ENCODE results near the gene PNMT. TPM values are rescaled to one million over a fixed set of nuclear protein-coding genes. Genes with fewer than 3 reads are reported as not detected.
A peak's percentile ranks its signal among the peaks of the same experiment; 100 is the strongest.

PNMT gene
- total and polyA plus RNA-seq, 7 donors = 5.9 to 15.3 (median 8.6) TPM

DNA sequence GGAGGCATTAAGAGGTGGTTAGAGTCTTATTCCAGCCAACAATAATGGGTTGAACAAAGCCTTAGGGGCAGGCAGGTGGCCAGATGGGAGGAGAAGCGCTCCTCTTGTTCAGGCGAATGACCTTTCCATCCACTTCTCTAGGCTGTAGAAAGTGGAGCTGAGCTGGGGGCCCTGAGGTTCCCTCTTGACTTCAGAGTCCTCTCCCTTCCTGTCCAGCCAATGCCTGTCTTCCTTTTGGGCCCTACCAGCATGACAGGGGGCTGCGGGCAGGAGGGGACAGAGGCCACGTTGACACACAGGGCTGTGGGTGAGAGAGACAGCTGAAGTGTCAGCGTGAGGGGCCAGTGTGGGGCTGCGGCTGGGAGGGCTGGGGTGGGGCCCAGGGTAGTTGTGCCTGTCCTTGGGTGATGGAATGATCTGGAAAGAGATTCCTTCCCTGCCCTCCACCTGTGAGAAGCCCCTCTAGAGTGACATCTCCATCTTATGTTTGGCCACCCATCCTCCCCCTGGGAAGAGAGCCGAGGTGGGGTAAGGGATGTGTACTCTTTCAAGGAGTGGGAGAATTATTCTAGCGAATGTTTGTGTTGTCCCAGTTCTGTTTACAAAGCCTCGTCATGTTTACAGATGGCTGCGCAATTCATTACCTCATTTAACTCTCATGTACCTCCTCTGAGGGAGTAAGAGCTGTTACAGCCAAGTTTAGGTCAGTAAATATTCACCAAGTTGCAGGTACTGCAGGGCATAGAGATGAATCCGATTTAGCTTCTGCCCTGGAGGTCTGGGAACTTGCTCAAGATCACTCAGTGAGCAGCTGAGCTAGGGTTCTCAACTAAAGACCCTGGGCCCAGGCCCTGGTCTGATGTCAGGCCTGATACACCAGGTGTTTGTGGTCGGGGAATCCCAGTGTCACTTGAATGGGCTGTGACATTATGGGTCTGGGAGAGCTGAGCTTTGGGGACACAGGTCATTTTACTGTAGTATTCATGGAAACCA, 34.9 kb downstream of the PNMT start:
- Histone ChIP-seq H3K27me3 (ENCODE audit: insufficient read depth in 3 of 3, low read length in 2 of 3) (no peaks in the 10 kb centered on the region), H3K4me3 (no peak overlapping the region), H3K4me1 (peaks cover 55% of the 10 kb centered on the region), H3K9me3 (no peaks in the 10 kb centered on the region), H3K36me3 (ENCODE audit: insufficient read depth in 1 of 2, low read depth in 1 of 2) (peaks cover 0 to 15% of the 10 kb centered on the region in 2 donors), H3K27ac (peak overlapping the region; percentile 61)
- WGBS, 3 donors = 53 to 62% (median 62%) methylated on average over 12 of the region's 12 CpGs
- DNase-seq (no peak), ATAC-seq (no peak)
- intact Hi-C loops (cut with DNase I) = no loop called here
- TF ChIP-seq, protein P1, sequence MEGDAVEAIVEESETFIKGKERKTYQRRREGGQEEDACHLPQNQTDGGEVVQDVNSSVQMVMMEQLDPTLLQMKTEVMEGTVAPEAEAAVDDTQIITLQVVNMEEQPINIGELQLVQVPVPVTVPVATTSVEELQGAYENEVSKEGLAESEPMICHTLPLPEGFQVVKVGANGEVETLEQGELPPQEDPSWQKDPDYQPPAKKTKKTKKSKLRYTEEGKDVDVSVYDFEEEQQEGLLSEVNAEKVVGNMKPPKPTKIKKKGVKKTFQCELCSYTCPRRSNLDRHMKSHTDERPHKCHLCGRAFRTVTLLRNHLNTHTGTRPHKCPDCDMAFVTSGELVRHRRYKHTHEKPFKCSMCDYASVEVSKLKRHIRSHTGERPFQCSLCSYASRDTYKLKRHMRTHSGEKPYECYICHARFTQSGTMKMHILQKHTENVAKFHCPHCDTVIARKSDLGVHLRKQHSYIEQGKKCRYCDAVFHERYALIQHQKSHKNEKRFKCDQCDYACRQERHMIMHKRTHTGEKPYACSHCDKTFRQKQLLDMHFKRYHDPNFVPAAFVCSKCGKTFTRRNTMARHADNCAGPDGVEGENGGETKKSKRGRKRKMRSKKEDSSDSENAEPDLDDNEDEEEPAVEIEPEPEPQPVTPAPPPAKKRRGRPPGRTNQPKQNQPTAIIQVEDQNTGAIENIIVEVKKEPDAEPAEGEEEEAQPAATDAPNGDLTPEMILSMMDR (IDR thresholded peaks at IDR 0.05) = no peak

DNA sequence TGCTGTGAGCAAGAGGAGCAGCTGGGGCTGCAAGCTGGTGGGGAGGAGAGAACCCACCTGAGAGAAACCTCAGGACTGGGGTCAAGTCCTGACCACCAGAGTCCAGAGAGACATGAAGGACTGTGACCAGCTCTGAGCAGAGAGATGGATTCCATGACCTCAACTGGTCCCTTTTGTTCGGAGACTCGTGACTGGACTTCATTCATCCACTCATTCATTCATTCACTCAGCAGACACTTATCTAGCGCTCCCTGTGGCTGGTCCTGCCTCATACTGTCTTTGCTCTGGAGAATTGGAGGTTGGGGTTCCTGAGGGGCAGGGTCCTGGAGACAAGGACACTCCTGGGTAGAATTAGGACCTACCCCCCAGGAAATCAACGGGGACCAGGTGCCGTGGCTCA, 35.7 kb downstream of the PNMT start:
- no peak overlapping the region for H3K4me3 ChIP-seq
- ATAC-seq (no peak), DNase-seq (no peak)
- H3K9me3 ChIP-seq = no peaks in the 10 kb centered on the region
- TF ChIP-seq, protein P1 (IDR thresholded peaks at IDR 0.05) = no peak
- intact Hi-C loops (cut with DNase I) = no loop called here
- no peaks in the 10 kb centered on the region for H3K27me3 ChIP-seq (ENCODE audit: insufficient read depth in 3 of 3, low read length in 2 of 3)
- H3K27ac ChIP-seq = peak overlapping the region; percentile 61
- 84 to 86% (median 84%) methylated on average over 5 of the region's 5 CpGs for WGBS, 3 donors
- peaks cover 0 to 22% of the 10 kb centered on the region in 2 donors for H3K36me3 ChIP-seq (ENCODE audit: insufficient read depth in 1 of 2, low read depth in 1 of 2)
- H3K4me1 ChIP-seq = peaks cover 55% of the 10 kb centered on the region

DNA sequence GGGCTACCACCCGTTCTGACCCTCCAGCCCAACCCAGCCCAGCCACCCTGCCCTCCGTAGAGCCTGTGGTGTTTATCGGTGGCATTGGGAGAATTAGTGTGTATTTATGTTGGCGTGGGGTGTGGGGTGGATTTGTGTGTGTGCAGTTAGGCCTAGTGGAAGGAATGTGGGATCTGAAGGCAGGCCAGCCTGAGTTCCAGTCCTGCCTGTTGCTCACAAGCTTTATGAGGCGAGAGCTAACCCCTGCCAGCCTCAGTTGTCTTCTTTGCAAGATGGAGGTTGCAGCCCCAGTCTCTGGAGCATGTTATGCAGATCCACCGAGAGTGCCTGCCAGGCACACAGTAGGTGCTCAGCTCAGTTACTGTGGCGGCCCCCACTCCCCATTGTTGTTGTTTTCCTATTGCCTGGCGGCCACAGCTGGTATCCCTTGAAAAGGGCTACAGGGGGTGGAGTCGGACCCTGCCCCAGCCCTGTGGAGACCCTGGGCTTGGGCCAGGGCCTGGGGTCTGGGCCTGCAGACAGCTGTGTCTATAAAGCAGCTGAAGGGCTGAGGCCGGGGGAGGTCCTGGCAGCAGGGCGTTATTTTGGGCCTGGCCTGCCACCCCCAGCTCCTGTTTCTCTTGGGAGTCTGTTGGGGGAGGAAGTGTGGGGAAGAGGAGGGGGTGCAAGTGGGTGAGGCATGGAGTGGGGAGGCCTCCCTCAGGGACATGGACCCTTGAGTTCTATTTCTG, 36.7 kb downstream of the PNMT start:
- DNase-seq (no peak), ATAC-seq (peak in 1 of 4 donors; percentile 47)
- Histone ChIP-seq H3K4me1 (peaks cover 49% of the 10 kb centered on the region), H3K4me3 (no peak overlapping the region), H3K27me3 (ENCODE audit: insufficient read depth in 3 of 3, low read length in 2 of 3) (no peaks in the 10 kb centered on the region), H3K36me3 (ENCODE audit: insufficient read depth in 1 of 2, low read depth in 1 of 2) (peaks cover 0 to 33% of the 10 kb centered on the region in 2 donors), H3K9me3 (no peaks in the 10 kb centered on the region), H3K27ac (peak overlapping the region; percentile 63)
- 36 to 55% (median 52%) methylated on average over 11 of the region's 11 CpGs for WGBS, 3 donors
- TF ChIP-seq, protein P1 (IDR thresholded peaks at IDR 0.05) = peak; percentile 29
- intact Hi-C loops (cut with DNase I) = no loop called here

DNA sequence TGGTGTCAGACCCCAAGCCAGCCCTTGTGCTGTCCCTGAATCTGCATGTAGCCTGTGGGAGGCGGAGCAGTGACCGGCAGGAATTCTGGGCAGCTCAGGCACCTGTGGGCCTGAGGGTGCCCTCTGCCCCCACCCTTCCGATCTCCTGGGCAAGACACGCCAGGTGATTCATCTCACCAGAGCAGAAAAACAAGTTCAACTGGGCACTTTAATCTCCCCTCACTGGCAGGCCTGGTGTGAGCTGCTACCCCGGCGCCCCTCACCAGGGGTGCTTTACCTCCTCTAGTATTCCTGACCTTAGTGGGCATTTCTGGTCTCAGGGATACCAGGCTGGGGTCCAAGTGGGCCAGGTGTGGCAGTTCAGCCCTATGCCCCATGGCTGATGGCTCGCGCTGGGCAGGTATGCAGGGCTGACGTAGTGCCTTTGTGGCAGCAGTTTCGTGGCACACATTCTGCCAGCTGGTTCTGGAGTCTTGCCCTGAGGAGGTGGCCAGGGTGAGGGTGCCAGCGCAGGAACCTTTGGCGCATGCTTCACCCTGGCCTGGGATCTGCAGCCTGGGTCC, 37.6 kb downstream of the PNMT start:
- intact Hi-C loops (cut with DNase I) = no loop called here
- peak overlapping the region; percentile 63 for H3K27ac ChIP-seq
- TF ChIP-seq, protein P1 (IDR thresholded peaks at IDR 0.05) = no peak
- H3K27me3 ChIP-seq (ENCODE audit: insufficient read depth in 3 of 3, low read length in 2 of 3) = no peaks in the 10 kb centered on the region
- WGBS, 3 donors = 26 to 44% (median 33%) methylated on average over 12 of the region's 12 CpGs
- ATAC-seq (peak; percentile 59 to 79 (median 74)), DNase-seq (no peak)
- no peaks in the 10 kb centered on the region for H3K9me3 ChIP-seq
- peaks cover 0 to 41% of the 10 kb centered on the region in 2 donors for H3K36me3 ChIP-seq (ENCODE audit: insufficient read depth in 1 of 2, low read depth in 1 of 2)
- H3K4me1 ChIP-seq = peaks cover 49% of the 10 kb centered on the region
- no peak overlapping the region for H3K4me3 ChIP-seq
